ENCODE results near the gene CECR2.

DNA sequence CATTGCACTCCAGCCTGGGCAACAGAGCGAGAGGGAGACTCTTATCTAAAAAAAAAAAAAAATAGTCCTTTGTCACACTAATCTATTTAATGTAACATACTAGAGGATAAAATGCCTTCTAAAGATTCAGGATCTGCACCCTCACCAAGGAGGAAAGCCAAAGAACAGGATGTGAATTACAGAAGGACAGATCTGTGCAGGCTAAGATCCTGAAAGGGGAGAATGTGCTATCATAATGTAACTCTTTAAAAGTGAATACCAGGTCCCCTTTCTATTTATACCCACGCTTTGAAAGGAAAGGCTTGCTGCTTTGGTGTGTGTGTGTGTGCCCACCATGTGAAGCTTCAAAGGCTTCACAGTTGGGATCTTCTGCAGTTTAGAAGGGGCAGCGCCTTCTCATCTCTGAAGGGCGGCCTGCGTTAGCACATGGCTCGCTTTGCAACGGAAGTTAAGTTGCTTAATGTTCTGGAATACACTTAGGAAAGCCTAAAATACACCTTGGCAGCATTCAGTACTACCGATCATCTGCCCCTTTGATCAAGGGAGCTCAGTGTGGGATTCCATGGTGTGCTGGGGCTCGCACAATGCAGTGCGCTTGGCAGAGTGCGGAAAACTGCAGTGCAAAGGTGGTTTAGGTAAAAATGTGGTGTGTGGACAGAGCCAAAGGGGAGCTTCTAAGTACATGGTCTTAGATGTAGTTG lies 6.8 kb downstream of the CECR2 start:
- TF ChIP-seq CTCF (IDR thresholded peaks at IDR 0.05) (no peak), EZH2phosphoT487 (IDR thresholded peaks at IDR 0.05) (no peak), EZH2 (IDR thresholded peaks at IDR 0.05) (no peak)

All from neural progenitor cell (in vitro differentiated cells).